CD4-positive, alpha-beta T cell (primary cell): ENCODE results near the gene NAGS. TPM values are rescaled to one million over a fixed set of nuclear protein-coding genes. Genes with fewer than 3 reads are reported as not detected.
"Not testable (repeated sequence)": the region's sequence is repeated elsewhere in the genome, so short reads cannot be mapped to it uniquely, and the experiment has no call there.

Experiments
- ATAC-seq: fragments of 200-7000 bp; cut with Tn5 transposase; one replicate; pipeline ENCODE4 v1.10.0; 2022; ENCODE audit warnings: mild to moderate bottlenecking; ENCODE audit not compliant: poor library complexity
- CTCF ChIA-PET: fragments of 350-600 bp; sonication (Branson Sonifier 250); formaldehyde crosslinking; loops from one replicate; lab custom pipeline; 2021; ENCODE audit warnings: antibody characterized with exemption, inconsistent platforms; lab: Charles Lee
- POLR2A ChIA-PET: fragments of 350-600 bp; sonication (Branson Sonifier 250); formaldehyde crosslinking; loops from one replicate; lab custom pipeline; 2021; ENCODE audit warnings: antibody characterized with exemption, inconsistent platforms; lab: Charles Lee
- DNase-seq, 14 experiments: peaks; one replicate each; pipeline ENCODE4 v3.0.0-alpha.2; 2013 to 2020; ENCODE audit warnings: mixed read lengths in 2 of 14
- H3K27ac ChIP-seq, 2 donors: one replicate each; pipeline versions ENCODE4 v1.5.1 to v1.7.0; 2013; ENCODE audit warnings: low read length in 2 of 2, low read depth in 1 of 2, mild to moderate bottlenecking in 1 of 2
- H3K27me3 ChIP-seq, 2 experiments: 1 replicate in 1 of 2; 2 replicates in 1 of 2; pipeline versions ENCODE4 v1.6.1 to v1.7.0; 2013; ENCODE audit warnings: low read length in 2 of 2, control low read depth in 1 of 2, mild to moderate bottlenecking in 1 of 2, moderate library complexity in 1 of 2; ENCODE audit not compliant: insufficient read depth in 2 of 2, control insufficient read depth in 1 of 2
- H3K36me3 ChIP-seq: one replicate; pipeline ENCODE4 v1.6.1; 2013; ENCODE audit warnings: low read length, control low read depth; ENCODE audit not compliant: insufficient read depth
- H3K4me1 ChIP-seq: one replicate; pipeline ENCODE4 v1.6.1; 2013; ENCODE audit warnings: low read length, control low read depth; ENCODE audit not compliant: insufficient read depth
- H3K4me3 ChIP-seq: one replicate; pipeline ENCODE4 v1.5.1; 2013; ENCODE audit warnings: mild to moderate bottlenecking, low read length, moderate library complexity
- H3K9me3 ChIP-seq, 2 experiments: 1 replicate in 1 of 2; 2 replicates in 1 of 2; pipeline versions ENCODE4 v1.6.1 to v1.7.0; 2013; ENCODE audit warnings: low read length in 2 of 2, mild to moderate bottlenecking in 2 of 2, control low read depth in 1 of 2, moderate library complexity in 1 of 2; ENCODE audit not compliant: control insufficient read depth in 1 of 2, insufficient read depth in 1 of 2
- H3K27ac Mint-ChIP-seq: one replicate; pipeline ENCODE4 v1.8.0; 2020; ENCODE audit warnings: mixed read lengths
- H3K27me3 Mint-ChIP-seq: one replicate; pipeline ENCODE4 v1.8.0; 2021; ENCODE audit warnings: mixed read lengths
- H3K36me3 Mint-ChIP-seq: one replicate; pipeline ENCODE4 v1.8.0; 2021; ENCODE audit warnings: low read depth, mixed read lengths
- H3K4me1 Mint-ChIP-seq: one replicate; pipeline ENCODE4 v1.8.0; 2021; ENCODE audit warnings: low read depth, mixed read lengths
- H3K4me3 Mint-ChIP-seq: one replicate; pipeline ENCODE4 v1.8.0; 2020; ENCODE audit warnings: mild to moderate bottlenecking, mixed read lengths
- H3K9me3 Mint-ChIP-seq: one replicate; pipeline ENCODE4 v1.8.0; 2020; ENCODE audit warnings: mixed read lengths
- intact Hi-C, 2 experiments: fragments of 100-400 bp; cut with DNase I in 1 of 2; cut with micrococcal nuclease in 1 of 2; formaldehyde crosslinking; loops; one replicate each; pipeline versions ENCODE4 v1.15.1 to v1.9.0; 2023 to 2025; cut with DNase I, micrococcal nuclease
- total RNA-seq, 174 experiments: library from RNA in 2 of 174; stranded (reverse) in 2 of 174; gene quantifications; one replicate each; pipeline ENCODE4 v1.2.3 and lab custom pipeline; 2021 to 2026
- TF ChIP-seq, protein P1 (sequence below): fragments of 200-600 bp; IDR thresholded peaks from one replicate; pipeline ENCODE4 v1.8.0; 2022; ENCODE audit warnings: antibody characterized with exemption, mild to moderate bottlenecking

NAGS gene
- total RNA-seq, 2 experiments from 2014 or later = 0.14 to 0.56 TPM

- H3K4me1 Mint-ChIP-seq = peaks cover 22% of the 10 kb centered on the region
- H3K4me3 Mint-ChIP-seq = peak within 1 kb of the TSS; percentile 100
- peak; percentile 81 to 95 (median 86) for DNase-seq
- Histone ChIP-seq H3K27ac (no peak within 1 kb of the TSS), H3K4me3 (peak within 1 kb of the TSS; percentile 94), H3K27me3 (no peaks in the 10 kb centered on the region), H3K4me1 (peaks cover 19% of the 10 kb centered on the region), H3K9me3 (no peaks in the 10 kb centered on the region), H3K36me3 (peaks cover 18% of the 10 kb centered on the region)
- peak within 1 kb of the TSS; percentile 87 for H3K27ac Mint-ChIP-seq
- peaks cover 23% of the 10 kb centered on the region for H3K36me3 Mint-ChIP-seq
- ChIA-PET CTCF (interaction anchor here (1.0 to 1.1 kb wide), 2 partner anchors 9 to 530 kb away, joined by 3 read pairs; partner anchors contain the start of gene DHX8), POLR2A (interaction anchor here (0.7 to 1.2 kb wide), 8 partner anchors 8 to 530 kb away, joined by 3 to 6 read pairs (median 3); partner anchors contain the start of genes DHX8, HDAC5, NAGS and TMUB2)
- intact Hi-C loops = loop anchor here (2.0 to 10.0 kb wide), 6 partner anchors 52 to 1020 kb away; partner anchors contain the start of genes DHX8 (in 1 of the 2), GPATCH8 (in 1 of the 2), HDAC5 (in 1 of the 2) and LSM12 (in 1 of the 2)
- no peaks in the 10 kb centered on the region for H3K9me3 Mint-ChIP-seq
- ATAC-seq = peak; percentile 99
- peaks cover 5% of the 10 kb centered on the region for H3K27me3 Mint-ChIP-seq
- TF ChIP-seq, protein P1, sequence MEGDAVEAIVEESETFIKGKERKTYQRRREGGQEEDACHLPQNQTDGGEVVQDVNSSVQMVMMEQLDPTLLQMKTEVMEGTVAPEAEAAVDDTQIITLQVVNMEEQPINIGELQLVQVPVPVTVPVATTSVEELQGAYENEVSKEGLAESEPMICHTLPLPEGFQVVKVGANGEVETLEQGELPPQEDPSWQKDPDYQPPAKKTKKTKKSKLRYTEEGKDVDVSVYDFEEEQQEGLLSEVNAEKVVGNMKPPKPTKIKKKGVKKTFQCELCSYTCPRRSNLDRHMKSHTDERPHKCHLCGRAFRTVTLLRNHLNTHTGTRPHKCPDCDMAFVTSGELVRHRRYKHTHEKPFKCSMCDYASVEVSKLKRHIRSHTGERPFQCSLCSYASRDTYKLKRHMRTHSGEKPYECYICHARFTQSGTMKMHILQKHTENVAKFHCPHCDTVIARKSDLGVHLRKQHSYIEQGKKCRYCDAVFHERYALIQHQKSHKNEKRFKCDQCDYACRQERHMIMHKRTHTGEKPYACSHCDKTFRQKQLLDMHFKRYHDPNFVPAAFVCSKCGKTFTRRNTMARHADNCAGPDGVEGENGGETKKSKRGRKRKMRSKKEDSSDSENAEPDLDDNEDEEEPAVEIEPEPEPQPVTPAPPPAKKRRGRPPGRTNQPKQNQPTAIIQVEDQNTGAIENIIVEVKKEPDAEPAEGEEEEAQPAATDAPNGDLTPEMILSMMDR = no peak
Observed at GRCh38 chr17:44014437-44015172, 10.2 kb downstream of the NAGS start, which contains the start of gene TMEM101. Gene TMEM101, minus strand, starts transcription at chr17:44014963. Its CDS starts 11 bp downstream, at chr17:44014952.

- H3K4me1 ChIP-seq, H3K4me1 Mint-ChIP-seq, POLR2A ChIA-PET, DNase-seq, H3K9me3 ChIP-seq, H3K27ac ChIP-seq, ATAC-seq, H3K4me3 ChIP-seq, intact Hi-C loops, H3K27ac Mint-ChIP-seq, H3K27me3 ChIP-seq, H3K9me3 Mint-ChIP-seq, H3K36me3 Mint-ChIP-seq, H3K36me3 ChIP-seq, H3K4me3 Mint-ChIP-seq, H3K27me3 Mint-ChIP-seq: not testable (repeated sequence)
- CTCF ChIA-PET = interaction anchor here (0.6 kb wide), 1 partner anchor 1025 kb away, joined by 3 read pairs; no protein-coding TSS in a partner anchor
Observed at GRCh38 chr17:44021227-44021626, 16.8 kb downstream of the NAGS start.

DNA sequence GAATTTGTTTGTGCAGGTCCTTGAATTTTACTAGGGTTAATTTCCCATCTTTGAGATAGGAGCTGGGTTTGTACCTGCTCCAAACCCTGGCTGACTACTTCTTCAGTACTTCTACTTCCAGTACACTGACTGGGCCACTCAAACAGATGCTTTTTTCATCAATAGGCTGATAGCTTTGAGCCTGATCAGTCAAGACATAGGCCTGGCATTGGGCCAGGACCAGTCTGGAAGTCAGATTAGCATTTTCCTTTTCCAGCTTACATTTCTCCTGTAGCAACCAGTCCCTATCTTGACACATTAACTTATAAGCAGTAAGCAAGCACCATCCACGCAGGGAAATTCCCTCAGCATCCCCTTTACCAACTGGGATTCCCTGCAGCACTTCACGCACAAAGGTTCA, 17.8 kb downstream of the NAGS start:
- no peaks in the 10 kb centered on the region for H3K4me1 ChIP-seq
- H3K27ac Mint-ChIP-seq = no peak overlapping the region
- POLR2A ChIA-PET = interaction anchor here (0.6 kb wide), 1 partner anchor 528 kb away, joined by 3 read pairs; no protein-coding TSS in a partner anchor

More for the DNA sequence above, 17.8 kb downstream of the NAGS start:
- no peaks in the 10 kb centered on the region for H3K36me3 Mint-ChIP-seq
- Histone ChIP-seq H3K27ac (no peak overlapping the region), H3K4me3 (no peak overlapping the region), H3K27me3 (no peaks in the 10 kb centered on the region), H3K9me3 (no peaks in the 10 kb centered on the region), H3K36me3 (no peaks in the 10 kb centered on the region)
- CTCF ChIA-PET = interaction anchor here (1.3 kb wide), 1 partner anchor 15 kb away, joined by 3 read pairs; no protein-coding TSS in a partner anchor
- intact Hi-C loops = no loop called here
- no peaks in the 10 kb centered on the region for H3K9me3 Mint-ChIP-seq
- no peak for DNase-seq
- TF ChIP-seq, protein P1 = no peak
- no peak for ATAC-seq
- H3K4me1 Mint-ChIP-seq = no peaks in the 10 kb centered on the region
- H3K4me3 Mint-ChIP-seq = no peak overlapping the region
- no peaks in the 10 kb centered on the region for H3K27me3 Mint-ChIP-seq
